Measurements from ENCODE around the gene CGREF1. TPM values are rescaled to one million over a fixed set of nuclear protein-coding genes. Genes with fewer than 3 reads are reported as not detected.
A peak's percentile ranks its signal among the peaks of the same experiment; 100 is the strongest.

CGREF1 gene
- polyA plus RNA-seq, 1 donor from 2014 or later, result 24.5 TPM

GRCh38 chr2:27086724-27087593 lies 32.0 kb downstream of the CGREF1 start, which contains the start of gene KHK:
Gene KHK (plus strand): TSS chr2:27086772. CDS start chr2:27087260, 488 bp downstream.
- peak within 1 kb of the TSS; percentile 60 for H2AFZ ChIP-seq (ENCODE audit: low read depth, low read length)
- H3K9me2 ChIP-seq (ENCODE audit: insufficient read depth, low read length), result no peaks in the 10 kb centered on the region
- no peaks in the 10 kb centered on the region for H3K79me2 ChIP-seq (replicated peaks; ENCODE audit: insufficient read depth, low read length)
- TF ChIP-seq MXI1 (conservative IDR thresholded peaks at IDR 0.05; ENCODE audit: poor library complexity, severe bottlenecking) (peak; percentile 23), EZH2 (IDR thresholded peaks at IDR 0.05; ENCODE audit: borderline replicate concordance, insufficient read depth, low read length, poor library complexity, severe bottlenecking) (no peak)
- no peaks in the 10 kb centered on the region for H3F3A ChIP-seq (ENCODE audit: insufficient read depth, low read length, poor library complexity, severe bottlenecking)
- peak within 1 kb of the TSS; percentile 83 for H3K9ac ChIP-seq (ENCODE audit: low read length)
- no peaks in the 10 kb centered on the region for H4K20me1 ChIP-seq (ENCODE audit: insufficient read depth)
- H3K4me2 ChIP-seq (ENCODE audit: low read length), result peak within 1 kb of the TSS; percentile 65
- H3K9me3 ChIP-seq (ENCODE audit: low read length), result no peaks in the 10 kb centered on the region
- H3K4me3 ChIP-seq (ENCODE audit: low read length), result peak within 1 kb of the TSS; percentile 80
- H3K27me3 ChIP-seq (ENCODE audit: insufficient read depth, low read depth, low read length), result peaks cover 10% of the 10 kb centered on the region
- peak within 1 kb of the TSS; percentile 72 for H3K27ac ChIP-seq (ENCODE audit: low read length)
- H3K36me3 ChIP-seq (ENCODE audit: insufficient read depth, low read length), result no peaks in the 10 kb centered on the region

- H3F3A ChIP-seq (ENCODE audit: insufficient read depth, low read length, poor library complexity, severe bottlenecking), result no peaks in the 10 kb centered on the region
- no peaks in the 10 kb centered on the region for H3K9me2 ChIP-seq (ENCODE audit: insufficient read depth, low read length)
- peak overlapping the region; percentile 56 for H2AFZ ChIP-seq (ENCODE audit: low read depth, low read length)
- no peaks in the 10 kb centered on the region for H3K36me3 ChIP-seq (ENCODE audit: insufficient read depth, low read length)
- H3K4me2 ChIP-seq (ENCODE audit: low read length), result peak overlapping the region; percentile 14
- no peaks in the 10 kb centered on the region for H3K79me2 ChIP-seq (replicated peaks; ENCODE audit: insufficient read depth, low read length)
- no peak for TF ChIP-seq TAF1 (IDR thresholded peaks at IDR 0.05; ENCODE audit: low read depth)
- TF ChIP-seq MXI1 (conservative IDR thresholded peaks at IDR 0.05; ENCODE audit: poor library complexity, severe bottlenecking), result peak; percentile 75
- TF ChIP-seq EP300 (conservative IDR thresholded peaks at IDR 0.05; ENCODE audit: poor library complexity, severe bottlenecking), result peak; percentile 45
- TF ChIP-seq POLR2AphosphoS5 (IDR thresholded peaks at IDR 0.05), result peak; percentile 85
- TF ChIP-seq SMC3 (conservative IDR thresholded peaks at IDR 0.05; ENCODE audit: poor library complexity), result peak; percentile 77
- TF ChIP-seq REST (IDR thresholded peaks at IDR 0.05; ENCODE audit: borderline replicate concordance), result peak; percentile 52
- TF ChIP-seq RAD21 (conservative IDR thresholded peaks at IDR 0.05), result peak; percentile 69
- TF ChIP-seq CTCF (IDR thresholded peaks at IDR 0.05; ENCODE audit: poor library complexity, severe bottlenecking), result peak; percentile 91
- no peak for TF ChIP-seq EZH2 (IDR thresholded peaks at IDR 0.05; ENCODE audit: borderline replicate concordance, insufficient read depth, low read length, poor library complexity, severe bottlenecking)
- H3K9ac ChIP-seq (ENCODE audit: low read length), result peak overlapping the region; percentile 83
- peak overlapping the region; percentile 72 for H3K27ac ChIP-seq (ENCODE audit: low read length)
- peaks cover 10% of the 10 kb centered on the region for H3K27me3 ChIP-seq (ENCODE audit: insufficient read depth, low read depth, low read length)
- H3K4me3 ChIP-seq (ENCODE audit: low read length), result peak overlapping the region; percentile 80
- no peaks in the 10 kb centered on the region for H3K9me3 ChIP-seq (ENCODE audit: low read length)
- H4K20me1 ChIP-seq (ENCODE audit: insufficient read depth), result no peaks in the 10 kb centered on the region
These were observed 32.7 kb downstream of the CGREF1 start for GRCh38 chr2:27086090-27086723.
